ENCODE results near the gene FKBP9. TPM values are rescaled to one million over a fixed set of nuclear protein-coding genes. Genes with fewer than 3 reads are reported as not detected.

FKBP9 gene
- polyA plus RNA-seq, 1 donor from 2014 or later: 2.8 TPM

DNA sequence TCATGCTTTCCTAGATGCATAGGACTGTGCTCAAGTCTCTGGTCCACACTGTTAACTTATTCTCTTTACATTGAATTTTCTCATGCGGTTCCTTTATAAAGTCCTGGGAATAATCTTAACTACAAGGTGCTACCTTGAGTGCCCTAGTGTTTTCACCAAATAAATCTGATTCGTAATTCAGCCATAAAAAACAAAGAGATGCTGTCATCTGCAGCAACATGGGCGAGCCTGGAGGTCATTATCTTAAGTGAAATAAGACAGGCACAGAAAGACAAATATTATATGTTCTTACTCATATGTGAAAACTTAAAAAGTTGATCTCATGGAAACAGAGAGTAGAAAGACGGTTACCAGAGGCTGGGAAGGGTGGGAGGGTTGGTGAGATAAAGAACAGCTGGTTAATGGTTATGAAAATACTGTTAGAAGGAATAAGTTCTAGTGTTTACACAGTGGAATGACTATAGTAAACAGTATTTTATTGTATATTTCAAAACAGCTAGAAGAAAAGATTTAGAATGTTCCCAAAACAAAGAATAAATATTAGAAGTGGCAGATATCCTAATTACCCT, 67.0 kb downstream of the FKBP9 start:
- H3K9me3 ChIP-seq (ENCODE audit: low read length): no peaks in the 10 kb centered on the region

DNA sequence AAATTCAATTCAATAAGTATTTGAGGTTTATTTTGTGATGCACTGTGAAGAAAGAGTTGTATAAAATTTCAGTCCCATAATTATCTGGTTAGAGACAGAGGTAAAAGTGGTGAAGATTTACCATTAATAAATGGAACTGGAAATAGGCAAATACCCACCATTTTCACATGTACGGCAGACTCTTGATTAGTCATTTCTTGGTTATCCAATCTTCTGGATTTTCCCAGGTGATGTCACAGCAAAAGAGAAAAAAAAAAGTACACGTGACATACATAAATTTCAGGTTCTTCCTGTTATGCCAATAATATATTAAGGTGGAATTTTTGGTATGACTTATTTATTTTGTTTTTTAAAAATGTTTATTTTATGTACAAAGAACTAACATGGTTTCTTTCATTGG, 78.5 kb downstream of the FKBP9 start:
- Histone ChIP-seq H3F3A (ENCODE audit: insufficient read depth, low read length, poor library complexity, severe bottlenecking) (no peaks in the 10 kb centered on the region), H3K9me3 (ENCODE audit: low read length) (no peaks in the 10 kb centered on the region), H3K4me2 (ENCODE audit: low read length) (no peak overlapping the region), H3K79me2 (replicated peaks; ENCODE audit: insufficient read depth, low read length) (peaks cover 26% of the 10 kb centered on the region), H2AFZ (ENCODE audit: low read depth, low read length) (no peak overlapping the region), H4K20me1 (ENCODE audit: insufficient read depth) (no peaks in the 10 kb centered on the region), H3K27ac (ENCODE audit: low read length) (no peak overlapping the region), H3K4me3 (ENCODE audit: low read length) (no peak overlapping the region), H3K27me3 (ENCODE audit: insufficient read depth, low read depth, low read length) (no peaks in the 10 kb centered on the region), H3K36me3 (ENCODE audit: insufficient read depth, low read length) (no peaks in the 10 kb centered on the region), H3K9me2 (ENCODE audit: insufficient read depth, low read length) (no peaks in the 10 kb centered on the region), H3K9ac (ENCODE audit: low read length) (no peak overlapping the region)
- no peak for TF ChIP-seq TAF1 (IDR thresholded peaks at IDR 0.05; ENCODE audit: low read depth)
- TF ChIP-seq RAD21 (conservative IDR thresholded peaks at IDR 0.05): no peak
- TF ChIP-seq POLR2AphosphoS5 (IDR thresholded peaks at IDR 0.05): no peak
- TF ChIP-seq, protein P1, sequence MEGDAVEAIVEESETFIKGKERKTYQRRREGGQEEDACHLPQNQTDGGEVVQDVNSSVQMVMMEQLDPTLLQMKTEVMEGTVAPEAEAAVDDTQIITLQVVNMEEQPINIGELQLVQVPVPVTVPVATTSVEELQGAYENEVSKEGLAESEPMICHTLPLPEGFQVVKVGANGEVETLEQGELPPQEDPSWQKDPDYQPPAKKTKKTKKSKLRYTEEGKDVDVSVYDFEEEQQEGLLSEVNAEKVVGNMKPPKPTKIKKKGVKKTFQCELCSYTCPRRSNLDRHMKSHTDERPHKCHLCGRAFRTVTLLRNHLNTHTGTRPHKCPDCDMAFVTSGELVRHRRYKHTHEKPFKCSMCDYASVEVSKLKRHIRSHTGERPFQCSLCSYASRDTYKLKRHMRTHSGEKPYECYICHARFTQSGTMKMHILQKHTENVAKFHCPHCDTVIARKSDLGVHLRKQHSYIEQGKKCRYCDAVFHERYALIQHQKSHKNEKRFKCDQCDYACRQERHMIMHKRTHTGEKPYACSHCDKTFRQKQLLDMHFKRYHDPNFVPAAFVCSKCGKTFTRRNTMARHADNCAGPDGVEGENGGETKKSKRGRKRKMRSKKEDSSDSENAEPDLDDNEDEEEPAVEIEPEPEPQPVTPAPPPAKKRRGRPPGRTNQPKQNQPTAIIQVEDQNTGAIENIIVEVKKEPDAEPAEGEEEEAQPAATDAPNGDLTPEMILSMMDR (IDR thresholded peaks at IDR 0.05; ENCODE audit: poor library complexity, severe bottlenecking): no peak
- no peak for TF ChIP-seq EP300 (conservative IDR thresholded peaks at IDR 0.05; ENCODE audit: poor library complexity, severe bottlenecking)
- TF ChIP-seq MXI1 (conservative IDR thresholded peaks at IDR 0.05; ENCODE audit: poor library complexity, severe bottlenecking): no peak
- TF ChIP-seq SMC3 (conservative IDR thresholded peaks at IDR 0.05; ENCODE audit: poor library complexity): no peak
- no peak for TF ChIP-seq EZH2 (IDR thresholded peaks at IDR 0.05; ENCODE audit: borderline replicate concordance, insufficient read depth, low read length, poor library complexity, severe bottlenecking)
- TF ChIP-seq, protein P2, sequence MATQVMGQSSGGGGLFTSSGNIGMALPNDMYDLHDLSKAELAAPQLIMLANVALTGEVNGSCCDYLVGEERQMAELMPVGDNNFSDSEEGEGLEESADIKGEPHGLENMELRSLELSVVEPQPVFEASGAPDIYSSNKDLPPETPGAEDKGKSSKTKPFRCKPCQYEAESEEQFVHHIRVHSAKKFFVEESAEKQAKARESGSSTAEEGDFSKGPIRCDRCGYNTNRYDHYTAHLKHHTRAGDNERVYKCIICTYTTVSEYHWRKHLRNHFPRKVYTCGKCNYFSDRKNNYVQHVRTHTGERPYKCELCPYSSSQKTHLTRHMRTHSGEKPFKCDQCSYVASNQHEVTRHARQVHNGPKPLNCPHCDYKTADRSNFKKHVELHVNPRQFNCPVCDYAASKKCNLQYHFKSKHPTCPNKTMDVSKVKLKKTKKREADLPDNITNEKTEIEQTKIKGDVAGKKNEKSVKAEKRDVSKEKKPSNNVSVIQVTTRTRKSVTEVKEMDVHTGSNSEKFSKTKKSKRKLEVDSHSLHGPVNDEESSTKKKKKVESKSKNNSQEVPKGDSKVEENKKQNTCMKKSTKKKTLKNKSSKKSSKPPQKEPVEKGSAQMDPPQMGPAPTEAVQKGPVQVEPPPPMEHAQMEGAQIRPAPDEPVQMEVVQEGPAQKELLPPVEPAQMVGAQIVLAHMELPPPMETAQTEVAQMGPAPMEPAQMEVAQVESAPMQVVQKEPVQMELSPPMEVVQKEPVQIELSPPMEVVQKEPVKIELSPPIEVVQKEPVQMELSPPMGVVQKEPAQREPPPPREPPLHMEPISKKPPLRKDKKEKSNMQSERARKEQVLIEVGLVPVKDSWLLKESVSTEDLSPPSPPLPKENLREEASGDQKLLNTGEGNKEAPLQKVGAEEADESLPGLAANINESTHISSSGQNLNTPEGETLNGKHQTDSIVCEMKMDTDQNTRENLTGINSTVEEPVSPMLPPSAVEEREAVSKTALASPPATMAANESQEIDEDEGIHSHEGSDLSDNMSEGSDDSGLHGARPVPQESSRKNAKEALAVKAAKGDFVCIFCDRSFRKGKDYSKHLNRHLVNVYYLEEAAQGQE (IDR thresholded peaks at IDR 0.05; ENCODE audit: borderline replicate concordance): no peak

More for the DNA sequence above, 67.0 kb downstream of the FKBP9 start:
- Histone ChIP-seq H4K20me1 (ENCODE audit: insufficient read depth) (no peaks in the 10 kb centered on the region), H3K4me3 (ENCODE audit: low read length) (no peak overlapping the region), H3F3A (ENCODE audit: insufficient read depth, low read length, poor library complexity, severe bottlenecking) (no peaks in the 10 kb centered on the region), H3K79me2 (replicated peaks; ENCODE audit: insufficient read depth, low read length) (no peaks in the 10 kb centered on the region), H3K9ac (ENCODE audit: low read length) (no peak overlapping the region), H3K27ac (ENCODE audit: low read length) (no peak overlapping the region), H3K27me3 (ENCODE audit: insufficient read depth, low read depth, low read length) (no peaks in the 10 kb centered on the region), H3K9me2 (ENCODE audit: insufficient read depth, low read length) (no peaks in the 10 kb centered on the region), H3K4me2 (ENCODE audit: low read length) (no peak overlapping the region), H3K36me3 (ENCODE audit: insufficient read depth, low read length) (peaks cover 9% of the 10 kb centered on the region), H2AFZ (ENCODE audit: low read depth, low read length) (no peak overlapping the region)
- TF ChIP-seq EP300 (conservative IDR thresholded peaks at IDR 0.05; ENCODE audit: poor library complexity, severe bottlenecking): no peak

Measured in neural cell (in vitro differentiated cells).